ENCODE data around the gene GIPC1.
"Not testable (repeated sequence)": the region's sequence is repeated elsewhere in the genome, so short reads cannot be mapped to it uniquely, and the experiment has no call there.

GIPC1 gene

DNA sequence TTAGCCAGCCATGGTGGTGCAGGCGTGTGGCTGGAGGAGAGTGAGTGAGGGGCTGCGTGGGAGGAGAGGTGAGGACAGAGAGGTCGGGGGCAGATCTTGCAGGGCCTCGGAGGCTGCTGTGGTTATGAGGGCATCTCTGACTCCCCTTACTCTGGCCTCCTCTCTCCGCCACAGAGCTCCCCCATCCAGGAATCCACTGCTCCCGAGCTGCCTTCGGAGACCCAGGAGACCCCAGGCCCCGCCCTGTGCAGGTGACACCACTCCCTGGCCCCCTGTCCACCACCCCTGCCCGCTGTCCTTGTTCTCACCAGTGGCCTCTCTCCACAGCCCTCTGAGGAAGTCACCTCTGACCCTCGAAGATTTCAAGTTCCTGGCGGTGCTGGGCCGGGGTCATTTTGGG, 28.5 kb downstream of the GIPC1 start:
- peak; percentile 25 for DNase-seq

DNA sequence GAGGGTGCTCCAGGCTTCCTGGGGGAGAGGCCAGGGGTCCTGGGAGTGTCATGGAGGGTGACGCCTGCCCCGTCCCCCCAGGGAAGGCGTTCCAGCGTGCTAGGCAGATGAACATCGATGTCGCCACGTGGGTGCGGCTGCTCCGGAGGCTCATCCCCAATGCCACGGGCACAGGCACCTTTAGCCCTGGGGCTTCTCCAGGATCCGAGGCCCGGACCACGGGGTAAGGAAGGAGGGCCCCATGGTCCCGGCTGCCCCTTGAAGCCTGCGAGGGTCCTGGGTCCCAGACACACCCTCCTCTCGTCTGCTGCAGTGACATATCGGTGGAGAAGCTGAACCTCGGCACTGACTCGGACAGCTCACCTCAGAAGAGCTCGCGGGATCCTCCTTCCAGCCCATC, 32.2 kb downstream of the GIPC1 start:
- DNase-seq = peak; percentile 12

DNA sequence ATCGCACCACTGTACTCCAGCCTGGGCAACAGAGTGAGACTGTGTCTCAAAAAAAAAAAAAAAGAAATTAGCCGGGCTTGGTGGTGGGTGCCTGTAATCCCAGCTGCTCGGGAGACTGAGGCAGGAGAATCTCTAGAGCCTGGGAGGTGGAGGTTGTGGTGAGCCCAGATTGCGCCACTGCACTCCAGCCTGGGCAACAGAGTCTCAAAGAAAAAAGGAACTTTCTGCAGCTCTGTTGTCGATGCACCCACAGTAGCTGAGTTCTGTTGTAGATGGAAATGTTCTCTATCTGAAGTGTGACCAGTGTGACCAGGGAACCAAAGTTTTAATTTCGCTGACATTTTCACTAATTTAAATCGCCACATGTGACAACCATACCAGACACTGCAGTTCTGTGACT, 33.5 kb downstream of the GIPC1 start:
- DNase-seq = not testable (repeated sequence)

DNA sequence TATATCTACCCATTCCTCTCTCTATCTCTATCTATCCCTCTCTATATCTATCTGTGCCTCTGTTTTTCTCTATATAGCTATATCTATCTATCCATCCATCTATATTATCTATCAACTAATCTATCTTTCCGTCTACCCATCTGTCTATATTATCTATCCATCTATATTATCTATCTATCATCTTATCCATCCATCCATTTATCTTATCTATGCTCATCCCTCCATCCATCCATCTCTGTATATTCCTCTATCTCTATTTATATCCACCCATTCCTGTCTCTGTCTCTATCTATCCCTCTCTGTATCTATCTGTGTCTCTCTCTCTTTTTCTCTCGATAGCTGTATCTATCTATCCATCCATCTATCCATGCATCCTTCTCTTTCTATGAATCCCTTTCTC, 35.0 kb downstream of the GIPC1 start:
- DNase-seq = no peak

- DNase-seq = no peak
These were observed 36.2 kb downstream of the GIPC1 start for GRCh38 chr19:14459703-14460102.

GRCh38 chr19:14452303-14452702, 43.6 kb downstream of the GIPC1 start:
- DNase-seq = not testable (repeated sequence)

- no peak for DNase-seq
These were observed 45.1 kb downstream of the GIPC1 start for GRCh38 chr19:14450876-14451275.

DNA sequence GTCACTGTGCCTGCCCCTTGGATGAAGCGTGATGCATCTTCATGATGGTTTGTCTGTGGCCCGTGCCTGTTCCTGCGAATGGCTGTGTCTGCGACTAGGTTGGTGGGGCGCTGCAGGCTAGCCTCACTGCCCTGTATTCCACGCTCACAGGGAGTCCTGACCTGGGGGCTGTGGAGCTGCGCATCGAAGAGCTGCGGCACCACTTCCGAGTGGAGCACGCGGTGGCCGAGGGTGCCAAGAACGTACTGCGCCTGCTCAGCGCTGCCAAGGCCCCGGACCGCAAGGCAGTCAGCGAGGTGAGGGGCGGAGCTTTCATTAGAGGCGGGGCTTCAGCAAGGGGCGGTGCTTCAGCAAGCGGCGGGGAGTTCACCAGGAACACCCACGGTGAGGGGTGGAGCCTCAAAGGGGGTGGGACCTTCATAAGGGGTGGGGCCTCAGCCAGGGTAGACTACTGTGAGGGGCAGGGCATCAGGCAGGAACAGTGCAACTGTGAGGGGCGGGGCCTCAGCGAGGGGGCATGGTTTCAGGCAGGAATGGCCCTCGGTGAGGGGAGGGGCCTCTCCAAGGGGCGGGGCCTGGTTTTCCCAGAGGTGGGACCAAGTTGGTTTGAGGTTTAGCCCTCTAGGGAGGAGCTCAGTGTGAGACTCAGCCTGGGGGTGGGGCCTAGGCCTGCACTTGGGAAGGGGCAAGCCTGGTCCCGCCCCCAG, 45.6 kb downstream of the GIPC1 start:
- DNase-seq = peak; percentile 28

DNA sequence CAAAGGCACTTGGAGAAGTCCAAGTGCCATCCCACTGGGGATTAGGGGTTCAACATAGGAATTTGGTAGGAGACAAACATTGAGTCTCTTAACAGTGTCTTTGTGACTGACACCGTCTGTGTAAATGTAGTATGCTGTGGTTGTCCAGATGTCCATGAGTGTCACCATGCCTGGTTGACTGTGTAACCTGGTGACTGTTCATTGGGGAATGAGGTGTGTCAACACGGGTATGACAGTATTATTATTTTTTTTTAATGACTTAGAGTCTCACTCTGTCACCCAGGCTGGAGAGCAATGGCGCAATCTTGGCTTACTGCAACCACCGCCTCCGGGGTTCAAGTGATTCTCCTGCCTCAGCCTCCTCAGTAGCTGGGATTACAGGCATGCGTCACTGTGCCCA, 46.6 kb downstream of the GIPC1 start:
- peak; percentile 3 for DNase-seq

DNA sequence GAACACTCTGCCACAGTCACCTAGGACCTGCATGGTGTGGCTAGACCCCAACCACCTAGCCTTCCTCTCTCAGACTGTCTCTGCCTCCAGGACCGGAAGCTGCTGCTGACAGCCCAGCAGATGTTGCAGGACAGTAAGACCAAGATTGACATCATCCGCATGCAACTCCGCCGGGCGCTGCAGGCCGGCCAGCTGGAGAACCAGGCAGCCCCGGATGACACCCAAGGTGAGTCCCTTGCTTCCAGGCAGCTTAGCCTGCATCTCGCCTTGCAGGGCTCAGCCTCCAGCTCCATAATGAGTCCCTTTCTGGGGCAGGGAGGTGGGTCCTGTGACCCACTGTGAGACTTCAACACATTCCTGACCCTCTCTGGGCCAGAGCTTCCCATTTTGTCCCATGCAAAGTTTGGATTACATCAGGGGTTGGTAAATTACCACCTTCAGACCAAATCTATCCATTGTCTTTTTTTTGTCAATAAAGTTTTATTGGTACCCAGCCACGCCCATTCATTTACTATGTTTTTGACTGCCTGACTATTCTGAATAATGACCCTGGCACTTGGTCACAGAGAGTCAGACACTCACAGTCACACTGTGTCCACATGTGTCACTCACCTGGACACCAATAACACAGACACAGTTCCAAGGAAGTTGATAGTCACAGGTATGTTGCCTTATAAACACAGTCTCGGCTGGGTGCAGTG, 49.4 kb downstream of the GIPC1 start:
- DNase-seq = peak; percentile 3

DNA sequence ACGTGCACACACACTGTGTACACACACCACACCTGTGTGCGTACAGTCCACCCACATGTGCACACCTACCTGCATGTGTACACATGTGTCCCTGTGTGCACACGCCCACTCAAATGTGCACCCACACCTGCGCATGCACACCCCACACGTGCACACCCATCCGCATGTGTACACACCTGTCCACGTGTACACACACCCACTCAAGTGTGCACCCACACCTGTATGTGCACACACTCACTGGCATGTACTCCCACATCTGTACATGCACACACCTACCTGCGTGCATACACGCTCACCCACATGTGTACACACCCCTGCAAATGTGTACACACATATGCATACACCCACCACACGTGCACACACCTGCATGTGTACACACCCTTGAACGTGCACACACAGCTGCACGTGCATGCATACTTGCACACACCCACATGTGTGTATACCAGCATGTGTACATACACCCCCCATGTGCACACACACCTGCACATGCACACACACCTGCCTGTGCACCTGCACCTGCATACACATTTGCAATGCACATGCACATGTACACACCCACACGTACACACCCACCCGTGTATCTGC, 52.2 kb downstream of the GIPC1 start:
- peak; percentile 3 for DNase-seq

- DNase-seq = peak; percentile 17
These were observed 52.9 kb downstream of the GIPC1 start for GRCh38 chr19:14442891-14443631.

- DNase-seq = peak; percentile 50
These were observed 54.6 kb downstream of the GIPC1 start for GRCh38 chr19:14441041-14441938.

DNA sequence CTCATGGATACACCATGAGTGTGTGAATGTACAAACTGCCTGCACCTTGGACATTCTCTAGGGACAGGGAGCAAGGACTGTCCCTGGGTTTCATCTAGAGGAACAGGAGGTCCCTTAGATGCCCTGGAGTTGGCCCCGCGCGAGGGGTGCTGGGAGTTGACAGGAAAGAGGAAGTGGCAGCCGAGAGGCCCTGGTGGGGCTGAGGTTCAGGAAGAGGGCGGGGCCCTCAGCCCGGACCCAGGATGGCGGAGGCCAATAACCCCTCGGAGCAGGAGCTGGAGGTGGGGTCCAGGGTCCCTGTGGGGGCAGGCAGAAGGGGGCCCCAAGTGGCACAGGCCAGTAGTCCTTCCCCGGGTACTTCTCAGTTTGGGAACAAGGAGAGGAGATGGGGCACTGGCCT, 55.9 kb downstream of the GIPC1 start:
- peak; percentile 62 for DNase-seq

DNA sequence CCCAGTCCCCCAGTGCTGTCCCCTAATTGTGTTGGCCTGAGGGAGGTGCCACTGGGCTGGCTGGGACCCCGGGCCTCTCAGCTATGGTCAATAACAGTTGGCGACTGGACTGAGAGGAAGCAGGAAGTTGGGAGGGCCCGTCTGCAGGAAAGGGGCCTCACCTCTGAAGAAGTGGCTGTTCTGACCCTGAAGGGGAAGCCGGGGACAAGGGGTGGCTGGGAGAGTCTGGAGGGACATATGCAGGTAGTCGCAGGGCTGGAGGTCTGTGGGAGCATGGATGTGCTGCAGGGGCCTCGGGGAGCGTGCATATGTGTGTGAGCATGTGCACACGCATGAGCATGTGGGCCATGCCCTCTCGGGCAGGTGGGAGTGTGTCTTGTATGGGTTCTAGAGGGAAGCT, 56.9 kb downstream of the GIPC1 start:
- peak; percentile 10 for DNase-seq

DNA sequence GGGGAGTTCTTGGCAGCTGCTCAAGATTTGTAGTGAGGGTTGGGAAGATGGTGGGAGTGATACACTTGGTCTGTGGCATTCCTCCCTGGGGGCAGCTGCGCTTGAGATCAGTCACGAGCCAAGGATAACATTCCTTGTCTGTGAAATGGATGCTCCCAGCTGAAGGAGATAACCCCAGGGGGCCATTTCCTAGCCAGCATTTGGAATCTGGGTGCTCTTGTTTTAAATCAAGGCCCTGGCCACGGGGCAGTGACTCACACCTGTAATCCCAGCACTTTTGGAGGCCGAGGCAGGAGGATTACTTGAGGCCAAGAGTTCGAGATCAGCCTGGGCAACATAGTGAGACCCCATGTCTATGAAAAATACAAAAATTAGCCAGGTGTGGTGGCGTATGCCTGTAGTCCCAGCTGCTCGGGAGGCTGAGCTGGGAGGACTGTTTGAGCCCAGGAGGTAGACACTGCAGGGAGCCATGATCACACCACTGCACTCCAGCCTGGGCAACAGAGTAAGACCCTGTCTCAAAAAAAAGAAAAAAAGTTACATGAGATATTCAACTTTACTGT, 58.3 kb downstream of the GIPC1 start:
- DNase-seq = no peak

GRCh38 chr19:14435320-14436050, 60.4 kb downstream of the GIPC1 start:
- DNase-seq = no peak

GRCh38 chr19:14434543-14435319, 61.2 kb downstream of the GIPC1 start:
- DNase-seq = no peak

DNA sequence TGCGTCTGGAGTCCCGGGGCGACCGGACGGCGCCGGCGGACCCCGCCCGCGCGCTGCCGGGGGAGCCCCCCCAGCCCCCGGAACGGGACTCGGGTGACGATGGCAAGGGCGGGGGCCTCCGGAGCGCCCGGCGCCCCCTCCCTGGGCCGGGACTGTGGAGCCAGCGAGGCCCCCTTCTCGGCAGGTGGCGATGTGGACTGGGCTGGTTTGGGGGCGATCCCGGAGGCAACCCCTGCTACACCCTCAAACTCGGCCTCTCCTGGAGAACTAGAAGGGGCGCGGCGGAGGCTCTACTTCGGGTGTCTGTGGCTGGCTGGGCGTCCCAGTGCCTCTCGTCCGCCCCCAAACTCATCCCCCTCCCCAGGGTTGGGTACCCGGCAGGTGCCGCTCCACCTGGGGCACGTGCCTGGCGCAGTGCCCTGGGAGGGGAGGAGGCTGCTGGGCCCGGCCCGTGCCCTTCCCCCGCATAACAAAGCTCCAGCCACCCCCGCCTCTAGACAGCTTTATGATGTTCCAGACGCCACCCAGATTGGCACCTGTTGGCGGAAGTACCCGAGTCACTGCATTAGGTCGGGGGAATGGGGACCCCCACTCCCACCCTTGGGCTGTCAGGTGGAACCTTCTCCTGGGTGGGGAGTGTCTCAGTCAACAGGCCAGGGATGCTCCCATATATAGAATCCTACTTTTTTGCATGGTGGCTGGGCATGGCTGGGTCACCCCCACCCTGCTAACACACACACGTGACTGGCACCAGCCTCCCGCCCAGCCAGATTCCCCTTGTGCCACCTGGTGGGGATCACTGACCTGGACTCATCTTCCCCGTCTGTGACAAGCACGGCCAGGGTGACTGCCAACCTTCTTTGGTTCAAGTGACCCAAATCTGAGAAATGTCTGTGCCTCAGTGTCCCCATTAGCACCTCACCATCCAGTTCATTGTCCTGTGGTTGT, 62.1 kb downstream of the GIPC1 start:
- peak; percentile 48 for DNase-seq

All from left hindlimb (tissue), 1 donor.